GM19438 (cell line): Measurements from ENCODE around the gene PARP2.

ENCODE experiments used
- ATAC-seq: cut with Tn5 transposase; IDR thresholded peaks from one replicate; pipeline ENCODE4 v1.9.1; 2021; ENCODE audit warnings: low read depth; ENCODE audit not compliant: unreplicated experiment

PARP2 gene

DNA sequence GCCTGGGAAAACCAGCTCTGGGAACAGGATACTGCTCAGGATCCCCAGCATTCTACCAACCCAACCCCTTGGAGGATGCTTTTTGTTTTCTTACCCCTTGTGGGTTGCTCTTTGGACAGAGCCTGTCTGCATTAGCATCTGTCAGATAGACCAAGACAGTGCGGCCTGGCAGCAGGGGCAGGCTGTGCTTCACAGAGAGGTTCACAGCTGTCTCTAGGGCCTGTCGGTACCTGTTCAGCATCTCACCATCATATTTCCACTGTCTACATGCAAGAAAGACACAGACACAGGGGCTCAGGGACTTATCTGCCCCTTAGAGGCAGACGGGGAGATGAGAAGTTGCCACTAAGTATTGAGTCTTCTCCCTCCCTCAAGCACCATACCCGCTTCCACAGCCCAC lies 48.1 kb downstream of the PARP2 start:
- no peak for ATAC-seq

DNA sequence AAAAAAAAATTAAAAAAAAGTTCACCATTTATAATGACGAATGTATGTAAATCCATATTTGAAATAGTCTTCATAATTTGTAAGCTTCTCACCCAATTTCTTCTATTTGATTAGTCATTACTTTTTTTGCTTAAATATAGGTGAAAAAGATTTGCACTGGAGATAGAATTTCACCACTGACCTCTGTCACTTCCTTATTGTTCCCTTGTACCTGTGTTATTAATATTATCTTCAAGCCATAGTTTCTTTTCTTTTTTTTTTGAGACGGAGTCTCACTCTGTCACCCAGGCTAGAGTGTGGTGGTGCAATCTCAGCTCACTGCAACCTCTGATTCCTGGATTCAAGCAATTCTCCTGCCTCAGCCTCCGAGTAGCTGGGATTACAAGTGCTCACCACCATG lies 54.1 kb downstream of the PARP2 start:
- no peak for ATAC-seq

DNA sequence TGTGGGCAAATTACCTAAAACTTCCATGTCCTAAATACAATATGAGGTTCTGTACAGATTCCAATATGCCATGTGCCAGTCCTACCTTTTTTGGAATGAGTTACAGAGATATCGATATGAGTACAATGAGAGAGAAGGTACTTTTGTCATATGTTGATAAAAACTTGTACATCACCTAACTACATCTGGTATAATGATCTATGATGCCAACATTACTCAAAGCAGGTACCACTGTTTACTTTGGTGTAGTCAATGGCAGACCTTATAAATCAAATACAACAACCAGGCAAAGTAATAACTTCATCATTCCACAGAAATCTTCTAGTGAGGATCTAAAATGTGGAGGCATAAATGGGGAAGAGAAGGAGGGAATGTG lies 57.1 kb downstream of the PARP2 start:
- no peak for ATAC-seq

DNA sequence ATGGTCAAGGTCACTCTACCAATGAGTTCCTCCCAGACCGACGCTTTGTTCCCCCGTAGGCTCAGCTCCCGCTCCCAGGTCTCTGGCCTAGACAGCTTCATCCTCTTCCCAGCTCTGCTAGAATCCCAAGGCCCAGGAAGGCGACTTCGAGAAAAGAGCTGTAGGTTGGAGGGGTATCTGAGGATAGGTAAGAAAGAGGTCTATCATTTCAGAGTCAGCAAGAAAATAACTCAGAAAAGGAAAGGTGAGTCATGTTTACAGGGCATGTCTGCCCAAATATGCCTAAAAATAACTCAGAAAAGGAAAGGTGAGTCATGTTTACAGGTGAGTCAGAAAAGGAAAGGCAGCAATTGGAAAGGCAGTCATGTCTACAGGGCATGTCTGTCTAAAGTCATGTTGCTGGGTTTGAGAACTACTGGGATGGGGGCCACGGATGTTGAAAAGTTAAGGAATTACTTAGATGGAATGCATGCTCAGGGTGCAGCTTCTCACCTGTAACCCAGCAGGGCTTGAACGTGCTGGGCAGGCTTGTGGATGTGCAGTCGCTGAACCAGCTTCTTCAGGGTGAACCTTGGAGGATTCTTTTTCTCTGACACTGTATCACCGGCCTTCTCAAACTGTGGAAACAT lies 57.6 kb downstream of the PARP2 start:
- no peak for ATAC-seq

DNA sequence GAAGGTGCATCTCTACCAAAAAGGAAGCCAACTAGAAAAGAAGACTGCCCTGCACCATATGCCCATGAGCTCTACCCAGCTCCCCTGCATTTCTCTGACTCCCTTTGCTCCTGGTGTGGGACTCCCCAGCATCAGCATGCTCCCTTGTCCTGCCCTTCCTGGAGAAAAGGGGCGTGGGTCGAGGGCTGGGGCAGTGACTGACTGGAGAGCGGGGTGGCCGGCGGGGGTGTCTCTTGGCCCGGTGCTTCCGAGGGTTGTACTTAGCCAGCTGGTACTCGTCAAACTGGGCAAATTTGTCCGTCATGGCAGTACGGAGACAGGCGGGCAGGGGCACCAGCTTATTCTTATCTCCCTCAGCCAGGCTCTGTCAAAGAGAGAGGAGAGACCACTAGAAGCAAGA lies 60.1 kb downstream of the PARP2 start:
- no peak for ATAC-seq
